HG03342 (cell line): ENCODE data around the gene CAMKMT.

Experiments
- ATAC-seq: cut with Tn5 transposase; IDR thresholded peaks from one replicate; pipeline ENCODE4 v1.9.1; 2021; ENCODE audit warnings: mild to moderate bottlenecking, moderate library complexity; ENCODE audit not compliant: unreplicated experiment

CAMKMT gene

DNA sequence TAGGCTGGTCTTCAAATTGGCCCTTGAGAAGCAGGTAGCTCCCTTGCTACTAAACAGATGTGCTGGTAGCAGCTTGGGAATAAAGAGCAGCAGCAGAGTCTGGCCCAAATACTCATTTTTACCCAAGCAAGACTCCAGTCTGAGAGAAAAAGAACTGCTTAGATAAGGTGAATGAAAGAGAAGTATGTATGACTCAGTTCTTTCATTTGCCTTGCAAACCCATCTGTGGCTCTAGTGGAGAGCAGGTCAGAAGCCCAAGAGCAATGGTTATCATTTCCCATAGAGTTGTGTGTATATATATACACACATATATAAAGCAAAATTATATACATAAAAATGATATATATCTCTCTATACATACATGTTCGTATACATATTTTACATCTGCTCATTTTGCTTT lies 80.3 kb downstream of the CAMKMT start:
- no peak for ATAC-seq

DNA sequence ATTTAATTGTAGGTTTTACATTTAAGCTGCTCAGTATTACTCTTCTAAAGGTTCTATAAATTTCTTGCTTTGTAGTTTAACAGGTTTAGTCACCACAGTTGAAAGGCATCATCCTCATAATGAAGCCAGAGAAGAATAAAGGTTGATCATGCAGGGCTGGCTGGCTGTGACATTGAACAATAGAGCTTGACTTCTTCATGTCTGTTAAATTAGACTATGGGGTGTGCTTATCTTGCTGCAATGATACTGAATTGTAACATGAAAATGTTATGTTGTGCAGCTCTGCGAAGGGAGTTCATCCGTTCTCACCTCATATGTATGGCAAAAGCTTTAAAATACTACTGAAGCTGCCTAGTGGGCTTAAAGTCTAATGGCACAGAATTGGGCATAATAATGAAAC lies 81.8 kb downstream of the CAMKMT start:
- no peak for ATAC-seq

DNA sequence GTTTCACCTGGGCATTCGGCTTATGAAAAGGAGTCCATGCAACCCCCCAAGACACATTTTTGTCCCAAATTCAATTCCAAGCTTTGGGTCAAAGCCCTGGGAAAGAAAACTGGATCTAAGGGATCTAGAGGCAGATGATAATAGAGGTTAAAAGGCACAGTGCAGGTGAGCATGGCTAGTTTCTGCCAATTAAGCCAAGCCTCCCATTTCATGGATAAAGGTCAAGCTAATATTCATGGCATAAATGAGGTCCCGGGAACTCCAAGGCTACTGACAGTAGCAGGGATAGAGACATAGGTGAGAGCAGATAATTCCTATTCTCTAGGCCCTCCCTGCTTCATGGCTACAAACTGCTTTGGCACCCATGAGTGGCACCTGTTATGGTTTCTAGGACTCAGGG lies 83.1 kb downstream of the CAMKMT start:
- ATAC-seq: no peak

DNA sequence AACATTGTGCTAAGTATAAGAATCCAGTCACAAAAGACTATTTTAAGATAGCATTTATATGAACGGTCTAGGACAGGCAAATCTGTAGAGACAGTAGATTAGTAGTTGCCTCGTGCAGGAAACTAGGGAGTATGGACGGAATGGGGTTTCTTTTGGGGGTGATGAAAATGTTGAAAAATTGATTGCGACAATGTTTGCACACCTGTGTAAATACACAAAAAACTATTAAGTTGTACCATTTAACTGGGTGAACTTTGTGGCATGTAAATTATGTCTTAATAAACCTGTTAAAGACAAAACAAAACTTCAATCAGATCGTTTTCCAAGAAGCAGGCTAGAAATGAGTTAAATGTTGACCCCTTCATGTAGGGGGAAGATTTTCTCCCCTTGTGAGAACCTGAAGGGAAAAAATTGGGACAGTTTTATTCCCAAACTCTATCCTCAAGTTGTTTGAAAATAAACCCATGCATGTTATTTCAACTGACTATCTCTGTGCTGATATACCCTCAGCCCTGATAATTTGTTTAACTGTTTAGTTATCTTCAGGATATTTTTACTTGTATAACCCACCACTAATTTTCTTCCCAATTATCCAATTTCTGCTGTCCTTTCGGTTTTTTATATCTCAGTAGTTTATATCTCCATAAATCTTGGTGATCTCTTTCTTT lies 87.2 kb downstream of the CAMKMT start:
- no peak for ATAC-seq

DNA sequence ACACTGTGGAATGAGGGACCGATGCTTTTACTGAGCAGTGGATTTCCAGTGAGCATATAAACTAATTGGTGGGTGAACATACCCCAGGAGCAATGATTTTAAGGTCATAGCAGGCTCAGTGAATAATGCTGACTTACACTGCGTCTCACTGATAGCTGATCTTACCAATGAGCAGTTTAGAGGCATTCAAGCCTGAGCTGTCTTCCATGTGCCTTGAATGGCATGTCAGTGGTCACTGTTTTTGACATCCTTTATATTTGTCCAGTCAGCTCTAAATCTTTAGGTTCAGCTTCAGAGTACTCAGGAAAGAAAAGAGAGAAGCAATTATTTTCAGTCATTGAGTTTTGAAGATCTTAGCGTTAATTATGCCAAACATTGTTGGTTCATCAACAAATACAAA lies 88.3 kb downstream of the CAMKMT start:
- ATAC-seq: no peak

DNA sequence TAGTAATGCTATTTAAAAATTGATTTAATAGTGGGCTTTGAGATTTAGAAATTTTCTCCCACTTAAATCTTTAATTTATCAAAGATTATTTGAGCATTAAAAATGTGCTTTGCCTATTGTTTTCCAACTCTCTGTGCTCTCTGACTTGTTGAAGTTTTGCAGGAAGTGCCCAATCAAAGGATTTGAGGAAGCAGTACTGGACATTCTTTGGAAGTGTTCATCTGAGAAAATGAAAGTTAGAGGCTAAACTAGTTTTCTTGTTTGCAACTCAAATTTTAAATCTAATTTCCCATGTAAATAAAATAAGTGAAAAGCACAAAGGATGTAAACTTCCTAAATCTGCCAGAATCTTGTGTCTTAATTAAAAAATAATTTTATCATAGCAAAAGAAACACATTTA lies 89.1 kb downstream of the CAMKMT start:
- no peak for ATAC-seq

DNA sequence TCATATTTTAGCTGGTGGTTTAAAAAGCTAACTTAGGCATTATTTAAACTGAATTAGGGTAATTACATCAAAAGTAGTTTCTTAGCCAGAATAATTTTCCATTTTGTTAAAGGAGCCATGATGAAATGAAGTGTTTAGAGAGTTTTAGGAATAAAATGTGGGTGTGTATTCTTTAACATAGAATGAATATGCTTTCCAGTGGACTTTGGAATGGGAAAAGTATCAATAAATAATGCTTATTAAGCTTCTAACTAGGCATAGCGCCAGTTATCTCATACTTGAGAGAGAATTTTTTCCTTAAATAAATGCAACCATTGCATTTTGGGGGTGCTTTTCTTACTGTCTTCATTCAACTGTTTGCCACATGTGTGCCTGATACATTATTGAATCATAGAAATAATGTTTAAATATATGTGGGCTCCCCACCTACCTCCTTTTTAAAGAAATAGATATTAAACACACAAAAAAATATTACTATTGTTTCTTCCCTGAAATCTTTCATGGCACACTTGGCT lies 90.4 kb downstream of the CAMKMT start:
- ATAC-seq: no peak

DNA sequence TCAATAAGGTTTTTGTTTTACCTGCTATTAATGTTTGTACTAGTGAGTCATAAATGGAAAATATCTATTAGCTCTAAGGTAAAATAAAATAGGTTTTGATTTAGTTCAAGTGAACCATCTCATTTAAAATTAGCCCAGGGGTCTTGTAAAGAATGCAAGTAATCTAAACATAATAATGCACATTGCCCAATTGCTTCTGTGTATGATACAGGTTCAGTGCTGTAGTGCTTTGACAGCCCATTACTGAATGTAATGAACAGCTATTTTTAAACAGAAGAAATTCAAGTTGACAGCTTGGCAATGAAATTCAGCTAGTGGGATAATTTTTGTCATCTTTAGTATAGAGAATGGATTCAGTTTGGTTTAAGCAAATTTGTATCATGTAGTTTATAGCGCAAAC lies 91.5 kb downstream of the CAMKMT start:
- no peak for ATAC-seq

DNA sequence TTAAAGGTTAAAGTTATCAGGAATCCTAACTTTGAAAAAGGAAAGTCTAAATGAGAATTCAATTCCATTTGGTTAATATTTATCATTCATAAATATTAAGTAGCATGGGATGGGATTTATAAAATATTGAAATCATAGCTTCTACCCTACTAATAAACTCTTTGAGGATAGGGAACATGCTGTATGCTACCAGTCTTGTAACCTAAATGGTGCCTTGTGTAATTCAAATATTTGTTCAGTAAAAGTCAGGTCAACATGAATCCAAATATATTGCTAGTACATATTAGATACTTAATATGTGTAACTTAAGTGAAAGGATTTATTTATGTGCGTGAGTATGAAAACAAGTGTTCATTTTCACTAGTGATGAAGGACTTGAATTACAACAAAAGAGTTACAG lies 94.1 kb downstream of the CAMKMT start:
- ATAC-seq: no peak

DNA sequence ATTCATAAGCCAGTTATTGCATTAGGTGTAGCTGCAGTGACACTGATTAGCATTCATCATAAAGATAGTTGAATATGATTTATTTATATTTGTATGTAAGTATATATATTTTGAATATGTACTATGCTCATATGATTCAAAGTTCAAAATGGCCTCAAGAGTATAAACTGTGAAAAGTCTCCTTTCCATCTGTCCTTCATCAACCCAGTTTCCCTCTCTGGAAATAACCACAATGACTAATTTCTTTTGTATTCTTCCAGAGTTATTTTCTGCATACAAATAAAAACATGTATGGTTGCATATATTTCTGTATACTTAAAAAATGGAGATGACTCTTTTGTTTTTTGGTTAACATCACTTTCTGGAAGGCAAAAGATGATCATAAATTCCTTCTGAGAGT lies 95.2 kb downstream of the CAMKMT start:
- ATAC-seq: no peak

DNA sequence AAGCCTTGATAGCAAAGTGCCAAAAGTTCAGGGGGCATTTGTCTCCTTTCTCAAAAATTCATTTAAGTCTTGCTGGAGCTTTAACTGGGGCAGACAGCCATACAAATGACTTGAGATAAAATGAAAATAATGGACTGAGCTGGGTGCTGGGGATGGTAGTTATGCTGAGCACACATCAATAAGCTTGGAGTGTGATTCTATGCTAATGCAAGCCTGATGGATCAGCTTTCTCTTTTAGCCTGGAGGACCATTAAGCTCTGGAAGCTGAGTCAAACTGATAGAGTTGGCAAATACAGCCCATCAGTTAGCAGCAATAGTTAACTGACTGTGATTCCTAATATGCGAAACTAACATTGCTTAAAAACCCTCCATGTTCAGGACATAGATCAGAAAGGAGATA lies 98.0 kb downstream of the CAMKMT start:
- ATAC-seq: no peak

DNA sequence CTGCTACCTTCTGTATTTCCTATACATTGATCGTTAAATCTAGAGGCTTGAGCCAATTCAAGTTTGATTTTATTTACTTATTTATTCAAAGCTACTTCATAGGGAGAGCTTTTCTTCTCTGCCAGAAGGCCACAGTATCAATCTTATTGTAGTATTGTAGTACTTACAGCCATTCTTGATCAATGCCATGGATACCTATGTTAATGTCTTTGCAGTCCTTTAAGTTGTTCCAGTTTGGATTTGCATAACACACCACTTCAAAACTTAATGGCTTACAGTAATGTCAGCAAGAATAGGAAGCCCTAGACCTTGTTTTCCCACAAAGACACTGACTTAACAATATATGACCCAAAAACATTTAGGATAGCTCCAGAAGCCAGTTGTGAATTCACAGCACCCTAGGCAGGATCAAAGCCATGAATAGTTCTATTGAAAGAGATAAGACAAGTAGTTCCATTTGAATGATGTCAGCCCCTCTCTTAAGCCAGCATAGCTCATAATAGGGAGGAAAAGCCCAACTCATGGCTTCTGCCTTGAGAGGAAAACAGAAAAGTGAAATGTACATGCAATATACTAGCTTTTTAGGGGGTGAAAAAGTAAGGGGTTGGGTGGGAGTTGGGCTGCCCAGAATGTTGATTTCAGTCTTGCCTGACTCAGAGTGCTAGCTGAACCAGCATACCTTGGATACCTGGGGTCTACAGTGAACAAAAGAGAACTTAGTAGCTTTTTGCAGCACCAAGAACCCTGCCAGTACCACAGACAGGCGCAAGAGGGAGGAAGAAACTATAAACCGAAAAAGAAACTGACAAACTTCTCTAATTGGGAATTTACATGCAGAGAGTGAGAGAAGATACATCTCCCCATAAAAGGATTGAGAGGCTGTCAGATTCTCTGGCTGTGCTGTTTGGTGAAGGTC lies 101.4 kb downstream of the CAMKMT start:
- no peak for ATAC-seq

DNA sequence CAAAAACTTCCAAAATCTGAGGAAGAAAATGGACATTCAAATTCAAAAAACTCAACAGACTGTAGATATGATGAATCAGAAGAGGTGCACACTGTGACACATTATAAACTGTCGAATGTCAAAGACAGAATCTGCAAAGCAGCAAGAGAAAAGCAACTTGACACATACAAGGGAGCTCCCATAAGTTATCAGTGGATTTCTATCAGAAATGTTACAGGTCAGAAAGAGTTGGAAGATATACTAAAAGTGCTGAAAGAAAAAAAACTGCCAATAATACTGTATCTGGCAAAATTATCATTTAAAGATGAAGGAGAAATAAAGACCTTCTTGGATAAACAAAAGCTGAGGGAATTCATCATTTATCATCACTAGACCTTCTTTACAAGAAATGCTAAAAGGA lies 102.7 kb downstream of the CAMKMT start:
- ATAC-seq: no peak

DNA sequence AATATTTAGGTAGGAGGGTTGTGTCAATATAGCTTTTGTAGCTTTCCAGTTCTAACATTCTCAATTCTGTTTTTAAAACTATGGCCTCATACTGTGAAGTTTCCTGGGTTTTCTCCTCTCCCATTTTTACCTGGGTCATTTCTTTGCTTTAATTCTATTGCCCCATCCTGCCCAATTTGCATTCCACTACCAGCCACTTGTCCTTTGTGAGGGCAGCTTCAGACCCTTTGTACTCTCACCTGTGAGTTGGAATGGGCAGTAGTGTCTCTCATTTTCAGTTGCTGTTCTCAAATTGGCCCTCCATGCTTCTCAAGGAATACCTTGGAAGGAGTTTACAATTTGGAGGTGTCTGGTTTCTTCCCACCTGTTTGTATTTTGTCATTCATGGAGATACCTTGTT lies 108.4 kb downstream of the CAMKMT start:
- ATAC-seq: no peak

DNA sequence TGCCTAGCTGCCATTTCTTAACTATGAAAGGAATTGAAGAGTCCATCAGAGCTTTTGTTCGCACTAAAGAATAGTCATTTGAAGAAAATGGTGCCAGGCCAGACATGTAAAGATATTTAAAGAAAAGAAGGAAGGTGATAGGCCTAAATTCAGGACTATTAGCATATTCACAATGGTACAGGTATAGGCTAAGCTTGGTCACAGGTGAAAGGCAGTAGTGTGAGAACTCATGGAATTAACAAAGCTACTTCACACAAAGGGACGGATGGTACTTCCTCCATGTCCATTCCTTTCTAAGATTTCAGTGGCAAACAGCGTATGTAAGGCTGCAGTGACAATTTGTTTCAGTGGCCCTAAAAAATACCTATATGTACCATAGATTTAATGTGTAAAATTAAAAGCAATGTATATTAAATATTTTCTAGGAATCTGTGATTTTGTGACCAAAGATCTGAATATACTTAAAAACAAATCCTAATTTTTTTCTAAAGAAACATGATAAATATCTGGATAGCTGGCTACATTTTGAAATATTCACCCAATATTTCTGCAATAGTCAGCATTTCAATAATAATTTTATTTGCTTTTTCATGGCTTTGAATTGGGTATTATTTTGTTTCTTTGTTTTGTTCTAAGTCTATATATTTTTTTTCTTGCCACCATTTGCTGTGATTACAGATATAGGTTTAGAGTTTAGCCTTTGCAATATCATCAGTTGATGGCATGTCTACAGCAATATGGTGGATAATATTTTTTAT lies 116.1 kb downstream of the CAMKMT start:
- no peak for ATAC-seq

DNA sequence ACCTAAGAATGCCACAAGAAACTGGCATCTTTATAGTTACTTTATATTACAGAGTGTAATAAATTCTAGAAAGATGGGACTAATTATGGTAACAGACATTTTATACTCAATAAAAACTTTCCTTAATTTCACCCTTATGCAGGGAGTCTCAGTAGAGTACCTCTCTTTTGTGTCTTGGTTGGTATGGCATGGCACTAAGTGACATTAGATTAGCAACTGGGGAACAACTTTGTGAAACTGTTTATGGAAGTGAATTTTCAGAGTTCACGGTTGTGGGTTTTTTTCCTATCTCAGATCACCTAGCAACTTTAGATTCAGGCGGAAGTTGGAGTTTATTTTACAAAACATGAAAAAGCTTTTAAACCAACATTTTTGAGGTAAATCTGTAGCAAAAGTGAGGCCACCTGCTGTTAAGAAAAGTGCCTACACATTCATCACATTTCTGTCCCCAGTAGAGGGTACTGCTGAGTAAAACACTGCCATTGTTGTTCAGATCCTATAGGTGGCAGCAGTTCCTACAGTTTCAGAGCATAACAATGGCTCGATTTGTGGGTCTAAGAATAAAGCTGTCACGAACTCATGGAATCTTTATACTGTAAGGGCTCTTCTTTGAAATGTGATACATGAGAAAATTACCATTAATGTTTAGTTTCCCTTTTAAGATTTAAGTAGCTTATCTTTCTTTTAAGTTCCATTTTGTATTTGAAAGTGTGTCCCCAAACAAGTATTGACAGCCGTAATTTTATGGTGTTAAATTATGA lies 117.6 kb downstream of the CAMKMT start:
- ATAC-seq: peak; percentile 95

DNA sequence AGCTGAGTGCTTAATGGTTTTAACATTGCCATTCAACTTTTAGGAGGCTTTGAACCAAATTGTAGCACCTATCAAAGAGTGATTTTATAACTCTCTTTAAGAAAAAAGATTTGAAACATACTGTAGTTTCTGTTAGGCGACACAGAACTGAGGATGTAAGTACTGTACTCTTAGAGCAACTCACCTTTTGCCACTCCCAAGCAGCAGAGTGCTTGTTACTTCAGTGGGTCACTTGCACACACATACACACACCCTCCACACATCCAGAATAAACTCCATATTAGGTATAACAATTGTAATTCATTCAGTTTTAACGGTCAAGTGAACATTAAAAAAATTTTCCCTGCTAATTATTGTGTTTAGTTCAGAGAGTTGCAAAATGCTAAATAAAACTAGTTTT lies 118.3 kb downstream of the CAMKMT start:
- ATAC-seq: no peak

DNA sequence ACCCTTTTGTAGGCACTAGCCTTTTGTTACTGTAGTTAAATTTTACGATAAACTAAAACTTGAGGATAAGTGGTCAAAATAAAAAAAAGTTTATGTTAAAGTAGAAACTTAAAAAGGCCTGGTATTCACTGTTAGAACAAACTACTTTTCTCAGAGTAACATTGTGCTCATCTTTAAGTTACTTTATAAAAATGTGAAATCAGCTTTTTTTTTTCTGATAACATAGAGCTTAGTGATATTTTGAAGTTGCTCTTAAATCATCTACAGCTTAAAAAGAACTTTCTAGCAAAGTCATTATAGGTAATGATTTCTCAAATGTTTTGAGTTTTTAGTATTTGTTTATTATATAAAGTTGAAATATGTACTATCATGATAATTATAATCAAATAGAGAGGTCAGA lies 125.3 kb downstream of the CAMKMT start:
- ATAC-seq: no peak

DNA sequence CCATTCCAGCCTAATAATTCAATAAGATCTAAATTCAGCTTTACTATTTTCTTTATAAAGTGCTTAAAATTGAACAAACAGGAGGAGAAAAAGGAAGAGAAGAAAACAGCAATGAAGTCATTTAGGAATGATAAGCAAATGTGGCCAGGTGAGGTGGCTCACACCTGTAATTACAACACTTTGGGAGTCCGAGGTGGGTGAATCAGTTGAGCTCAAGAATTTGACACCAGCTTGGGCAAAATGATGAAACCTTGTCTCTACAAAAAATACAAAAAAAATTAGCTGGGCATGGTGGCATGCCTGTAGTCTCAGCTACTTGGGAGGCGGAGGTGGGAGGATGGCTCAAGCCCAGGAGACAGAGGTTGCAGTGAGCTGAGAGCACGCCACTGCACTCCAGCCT lies 129.0 kb downstream of the CAMKMT start:
- no peak for ATAC-seq

DNA sequence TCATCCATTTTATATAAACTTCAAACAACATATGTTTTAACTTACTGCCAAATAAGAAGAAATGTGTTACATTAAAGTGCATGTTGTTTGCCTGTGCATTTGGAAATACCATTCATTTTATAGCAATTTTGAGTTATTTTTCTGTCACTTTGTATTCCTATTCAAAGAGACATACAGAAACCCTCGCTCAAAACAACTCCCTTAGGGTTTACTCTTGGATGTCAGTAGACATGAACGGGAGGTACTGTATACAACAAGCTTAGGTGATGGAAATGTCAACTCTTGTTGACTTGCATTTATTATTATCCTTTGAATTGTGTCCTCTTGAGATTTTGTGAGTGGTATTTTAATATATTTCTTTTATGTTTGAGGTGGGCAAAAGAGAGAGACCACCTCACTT lies 132.3 kb downstream of the CAMKMT start:
- ATAC-seq: no peak

DNA sequence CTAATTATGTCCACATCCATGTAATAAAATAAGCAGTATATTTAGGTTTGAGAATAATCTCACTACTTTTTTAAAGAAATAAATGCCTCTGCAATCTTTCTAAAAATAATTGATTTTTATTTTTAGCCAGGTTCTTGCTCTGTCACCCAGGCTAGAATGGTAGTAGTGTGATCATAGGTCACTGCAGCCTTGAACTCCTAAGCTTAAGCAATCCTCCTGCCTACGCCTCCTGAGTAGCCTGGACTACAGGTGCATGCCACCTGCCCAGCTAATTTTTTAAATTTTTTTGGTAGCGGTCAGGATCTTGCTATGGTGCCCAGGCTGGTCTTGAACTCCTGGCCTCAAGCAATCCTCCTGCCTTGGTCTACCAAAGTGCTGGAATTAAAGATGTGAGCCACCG lies 133.3 kb downstream of the CAMKMT start:
- no peak for ATAC-seq
